Neutrophil (primary cell): Measurements from ENCODE around the gene TMEM168.
"Not testable (repeated sequence)": the region's sequence is repeated elsewhere in the genome, so short reads cannot be mapped to it uniquely, and the experiment has no call there.

ENCODE experiments used
- H3K27ac ChIP-seq: fragments of 200-600 bp; sonication (generic); 2 replicates; pipeline ENCODE4 v1.5.1; 2016; ENCODE audit warnings: mild to moderate bottlenecking, moderate library complexity
- H3K27me3 ChIP-seq: fragments of 200-600 bp; sonication (generic); 2 replicates; pipeline ENCODE4 v1.6.0; 2016; ENCODE audit warnings: mild to moderate bottlenecking
- H3K36me3 ChIP-seq: fragments of 200-600 bp; sonication (generic); 2 replicates; pipeline ENCODE4 v1.5.1; 2017
- H3K4me1 ChIP-seq, 2 experiments: fragments of 200-600 bp in 1 of 2; sonication (generic) in 1 of 2; 1 replicate in 1 of 2; 2 replicates in 1 of 2; pipeline versions ENCODE4 v1.5.1 to v1.6.1; 2013 to 2016; ENCODE audit warnings: low read depth in 1 of 2, low read length in 1 of 2, mild to moderate bottlenecking in 1 of 2, moderate library complexity in 1 of 2; ENCODE audit not compliant: control insufficient read depth in 1 of 2, insufficient read depth in 1 of 2
- H3K4me3 ChIP-seq, 2 experiments: fragments of 200-600 bp in 1 of 2; sonication (generic) in 1 of 2; 1 replicate in 1 of 2; 2 replicates in 1 of 2; pipeline ENCODE4 v1.5.1; 2013 to 2016; ENCODE audit warnings: low read depth in 1 of 2, low read length in 1 of 2, mild to moderate bottlenecking in 1 of 2, moderate library complexity in 1 of 2
- H3K9me3 ChIP-seq: fragments of 200-600 bp; sonication (generic); 2 replicates; pipeline ENCODE4 v1.5.1; 2016
- CTCF ChIP-seq: fragments of 200-600 bp; sonication (generic); IDR thresholded peaks from 2 replicates; pipeline ENCODE4 v1.5.1; 2016; ENCODE audit warnings: antibody characterized with exemption

TMEM168 gene

GRCh38 chr7:112739436-112740180 lies 50.6 kb downstream of the TMEM168 start:
- Histone ChIP-seq H3K9me3 (no peaks in the 10 kb centered on the region), H3K36me3 (no peaks in the 10 kb centered on the region), H3K27ac (no peak overlapping the region), H3K27me3 (no peaks in the 10 kb centered on the region), H3K4me1 (no peaks in the 10 kb centered on the region), H3K4me3 (no peak overlapping the region)
- no peak for TF ChIP-seq CTCF

GRCh38 chr7:112735261-112735660 lies 54.9 kb downstream of the TMEM168 start:
- H3K4me3 ChIP-seq, result no peak overlapping the region
- no peaks in the 10 kb centered on the region for H3K27me3 ChIP-seq
- no peak for TF ChIP-seq CTCF
- no peaks in the 10 kb centered on the region for H3K36me3 ChIP-seq
- no peaks in the 10 kb centered on the region for H3K4me1 ChIP-seq
- H3K27ac ChIP-seq, result no peak overlapping the region
- no peaks in the 10 kb centered on the region for H3K9me3 ChIP-seq

GRCh38 chr7:112731324-112731723 lies 58.9 kb downstream of the TMEM168 start:
- H3K4me1 ChIP-seq, H3K4me3 ChIP-seq, H3K9me3 ChIP-seq, H3K27me3 ChIP-seq, H3K36me3 ChIP-seq, H3K27ac ChIP-seq: not testable (repeated sequence)

- H3K36me3 ChIP-seq, result no peaks in the 10 kb centered on the region
- H3K27ac ChIP-seq, result no peak overlapping the region
- H3K4me3 ChIP-seq, result no peak overlapping the region
- no peaks in the 10 kb centered on the region for H3K9me3 ChIP-seq
- no peaks in the 10 kb centered on the region for H3K4me1 ChIP-seq
- TF ChIP-seq CTCF, result no peak
- no peaks in the 10 kb centered on the region for H3K27me3 ChIP-seq
These were observed 64.1 kb downstream of the TMEM168 start for GRCh38 chr7:112726076-112726475.

- no peak overlapping the region for H3K27ac ChIP-seq
- H3K4me1 ChIP-seq, result no peaks in the 10 kb centered on the region
- H3K36me3 ChIP-seq, result no peaks in the 10 kb centered on the region
- H3K9me3 ChIP-seq, result no peaks in the 10 kb centered on the region
- no peak overlapping the region for H3K4me3 ChIP-seq
- TF ChIP-seq CTCF, result no peak
- no peaks in the 10 kb centered on the region for H3K27me3 ChIP-seq
These were observed 66.8 kb downstream of the TMEM168 start for GRCh38 chr7:112723416-112723815.

GRCh38 chr7:112721366-112721765 lies 68.8 kb downstream of the TMEM168 start:
- H3K27ac ChIP-seq, result no peak overlapping the region
- H3K4me3 ChIP-seq, result no peak overlapping the region
- H3K9me3 ChIP-seq, result no peaks in the 10 kb centered on the region
- TF ChIP-seq CTCF, result no peak
- no peaks in the 10 kb centered on the region for H3K4me1 ChIP-seq
- no peaks in the 10 kb centered on the region for H3K36me3 ChIP-seq
- no peaks in the 10 kb centered on the region for H3K27me3 ChIP-seq
